Activated CD8-positive, alpha-beta memory T cell treated with anti-CD3 and anti-CD28 coated beads, Interleukin-2, amount 50 U/mL, for 4 hours (primary cell): ENCODE data around the gene SPATS2.
"Not testable (repeated sequence)": the region's sequence is repeated elsewhere in the genome, so short reads cannot be mapped to it uniquely, and the experiment has no call there.

Source experiments
- DNase-seq: peaks from one replicate; pipeline ENCODE4 v3.0.0-alpha.2; 2020

SPATS2 gene

GRCh38 chr12:49525942-49526341 is 158.7 kb downstream of the SPATS2 start:
- no peak for DNase-seq

- no peak for DNase-seq
These were observed 160.3 kb downstream of the SPATS2 start for GRCh38 chr12:49527361-49528130.

- DNase-seq: no peak
These were observed 162.2 kb downstream of the SPATS2 start for GRCh38 chr12:49529414-49529813.

GRCh38 chr12:49531745-49532144 is 164.5 kb downstream of the SPATS2 start:
- no peak for DNase-seq

GRCh38 chr12:49533331-49533730 is 166.1 kb downstream of the SPATS2 start:
- DNase-seq: no peak

- not testable (repeated sequence) for DNase-seq
These were observed 166.9 kb downstream of the SPATS2 start for GRCh38 chr12:49534122-49534521.

- DNase-seq: no peak
These were observed 167.5 kb downstream of the SPATS2 start for GRCh38 chr12:49534731-49535278.

- no peak for DNase-seq
These were observed 168.8 kb downstream of the SPATS2 start for GRCh38 chr12:49535921-49536525.

- no peak for DNase-seq
These were observed 169.3 kb downstream of the SPATS2 start for GRCh38 chr12:49536526-49537071.

GRCh38 chr12:49537231-49537751 is 170.0 kb downstream of the SPATS2 start:
- DNase-seq: no peak

- peak; percentile 57 for DNase-seq
These were observed 170.7 kb downstream of the SPATS2 start for GRCh38 chr12:49537752-49538509.

GRCh38 chr12:49538510-49539403 is 171.5 kb downstream of the SPATS2 start, which contains the start of gene KCNH3:
Gene KCNH3 (plus strand): TSS chr12:49539030. CDS start chr12:49539417, 387 bp downstream.
- peak; percentile 89 for DNase-seq

GRCh38 chr12:49539406-49540228 is 172.4 kb downstream of the SPATS2 start:
- no peak for DNase-seq

GRCh38 chr12:49540229-49541139 is 173.2 kb downstream of the SPATS2 start:
- no peak for DNase-seq

- no peak for DNase-seq
These were observed 174.0 kb downstream of the SPATS2 start for GRCh38 chr12:49541140-49541861.

GRCh38 chr12:49541911-49542505 is 174.7 kb downstream of the SPATS2 start:
- no peak for DNase-seq

- no peak for DNase-seq
These were observed 175.4 kb downstream of the SPATS2 start for GRCh38 chr12:49542592-49543160.
